Caco-2 (cell line): Measurements from ENCODE around the gene SLC25A52. TPM values are rescaled to one million over a fixed set of nuclear protein-coding genes. Genes with fewer than 3 reads are reported as not detected.

ENCODE experiments used
- BruUV-seq: library from RNA; stranded (reverse); fragments of 400-500 nt; replicated peaks from 2 replicates; lab custom pipeline; 2021; lab: Mats Ljungman, UMichigan
- CTCF ChIA-PET: fragments of 300-600 bp; sonication (Branson Sonifier 250); formaldehyde crosslinking; loops from one replicate; lab custom pipeline; 2022; ENCODE audit warnings: antibody characterized with exemption; lab: Charles Lee
- POLR2A ChIA-PET: fragments of 300-600 bp; sonication (Branson Sonifier 250); formaldehyde crosslinking; loops from one replicate; lab custom pipeline; 2022; ENCODE audit warnings: antibody characterized with exemption; lab: Charles Lee
- DNase-seq, 2 experiments: peaks; one replicate each; pipeline versions ENCODE4 v3.0.0 to v3.0.0-alpha.2; 2020 to 2022
- H3K27me3 ChIP-seq: replicated peaks from 2 replicates; pipeline ENCODE4 v1.6.0; 2011; ENCODE audit warnings: low read length; ENCODE audit not compliant: control insufficient read depth, insufficient read depth
- H3K36me3 ChIP-seq: 2 replicates; pipeline ENCODE4 v1.5.1; 2011; ENCODE audit warnings: low read length; ENCODE audit not compliant: control insufficient read depth, insufficient read depth
- H3K4me1 ChIP-seq: fragments of 250-450 bp; sonication (Bioruptor Pico); 2 replicates; pipeline ENCODE4 v1.5.1; 2020; ENCODE audit warnings: mild to moderate bottlenecking
- H3K4me3 ChIP-seq: 2 replicates; pipeline ENCODE4 v1.5.1; 2011; ENCODE audit warnings: low read depth, mild to moderate bottlenecking, control low read depth, low read length
- H3K9me3 ChIP-seq: fragments of 250-450 bp; sonication (Bioruptor Pico); 2 replicates; pipeline ENCODE4 v1.5.1; 2020; ENCODE audit warnings: mild to moderate bottlenecking, moderate library complexity
- H3K27ac Mint-ChIP-seq: one replicate; pipeline ENCODE4 v1.8.0; 2022; ENCODE audit warnings: mixed read lengths; ENCODE audit not compliant: unreplicated experiment
- H3K27me3 Mint-ChIP-seq: one replicate; pipeline ENCODE4 v1.8.0; 2022; ENCODE audit warnings: mixed read lengths; ENCODE audit not compliant: insufficient read depth, unreplicated experiment
- H3K36me3 Mint-ChIP-seq: one replicate; pipeline ENCODE4 v1.8.0; 2022; ENCODE audit warnings: mild to moderate bottlenecking, mixed read lengths; ENCODE audit not compliant: insufficient read depth, unreplicated experiment
- H3K4me1 Mint-ChIP-seq: one replicate; pipeline ENCODE4 v1.8.0; 2022; ENCODE audit warnings: low read depth, mixed read lengths; ENCODE audit not compliant: unreplicated experiment
- H3K4me3 Mint-ChIP-seq: one replicate; pipeline ENCODE4 v1.8.0; 2022; ENCODE audit warnings: mild to moderate bottlenecking, moderate library complexity, mixed read lengths; ENCODE audit not compliant: unreplicated experiment
- H3K9me3 Mint-ChIP-seq: one replicate; pipeline ENCODE4 v1.8.0; 2022; ENCODE audit warnings: mixed read lengths; ENCODE audit not compliant: unreplicated experiment
- CTCF ChIP-seq, 2 experiments: fragments of 200-600 bp in 1 of 2; IDR thresholded peaks; 1 replicate in 1 of 2; 2 replicates in 1 of 2; pipeline versions ENCODE4 v1.5.1 to v1.8.0; 2011 to 2022; ENCODE audit warnings: antibody characterized with exemption in 1 of 2, control low read depth in 1 of 2, inconsistent platforms in 1 of 2, low read depth in 1 of 2, low read length in 1 of 2, mild to moderate bottlenecking in 1 of 2, moderate library complexity in 1 of 2; ENCODE audit not compliant: insufficient read depth in 1 of 2, severe bottlenecking in 1 of 2, unreplicated experiment in 1 of 2
- intact Hi-C: fragments of 100-400 bp; cut with micrococcal nuclease; formaldehyde crosslinking; loops from one replicate; pipeline ENCODE4 v1.10.0; 2022; ENCODE audit not compliant: unreplicated experiment
- total RNA-seq: library from RNA; stranded (reverse); gene quantifications from 2 replicates; pipeline ENCODE4 v1.2.3, GENCODE V29; 2022

The SLC25A52 gene
- total RNA-seq, 1 experiment from 2014 or later = not detected

- intact Hi-C loops = loop anchor here (2.0 kb wide), 1 partner anchor 39 kb away; the partner anchor contains the start of gene B4GALT6
- POLR2A ChIA-PET = no interaction called here
These were observed 36.5 kb downstream of the SLC25A52 start for GRCh38 chr18:31723990-31724711.

GRCh38 chr18:31723639-31723989, 37.1 kb downstream of the SLC25A52 start:
- H3K4me1 ChIP-seq = no peaks in the 10 kb centered on the region
- H3K9me3 Mint-ChIP-seq = no peaks in the 10 kb centered on the region
- BruUV-seq = no TSS peak
- POLR2A ChIA-PET = no interaction called here
- TF ChIP-seq CTCF (IDR thresholded peaks at IDR 0.05; ENCODE audit: insufficient read depth in 1 of 2, low read depth in 1 of 2, low read length in 1 of 2, severe bottlenecking in 1 of 2, unreplicated experiment in 1 of 2) = no peak
- peak overlapping the region; percentile 37 for H3K4me3 ChIP-seq
- H3K36me3 ChIP-seq = no peaks in the 10 kb centered on the region
- no peaks in the 10 kb centered on the region for H3K27me3 Mint-ChIP-seq
- no peaks in the 10 kb centered on the region for H3K27me3 ChIP-seq
- CTCF ChIA-PET = interaction anchor here (0.6 kb wide), 1 partner anchor 1024 kb away, joined by 3 read pairs; no protein-coding TSS in a partner anchor
- no peaks in the 10 kb centered on the region for H3K36me3 Mint-ChIP-seq
- no peaks in the 10 kb centered on the region for H3K9me3 ChIP-seq
- H3K27ac Mint-ChIP-seq = no peak overlapping the region
- H3K4me3 Mint-ChIP-seq = peak overlapping the region; percentile 74
- no peak for DNase-seq
- H3K4me1 Mint-ChIP-seq = no peaks in the 10 kb centered on the region
- intact Hi-C loops = loop anchor here (2.0 kb wide), 1 partner anchor 39 kb away; the partner anchor contains the start of gene B4GALT6

More at GRCh38 chr18:31723990-31724711, 36.5 kb downstream of the SLC25A52 start:
- no peaks in the 10 kb centered on the region for H3K4me1 ChIP-seq
- TF ChIP-seq CTCF (IDR thresholded peaks at IDR 0.05; ENCODE audit: insufficient read depth in 1 of 2, low read depth in 1 of 2, low read length in 1 of 2, severe bottlenecking in 1 of 2, unreplicated experiment in 1 of 2) = no peak
- H3K27me3 ChIP-seq = no peaks in the 10 kb centered on the region
- BruUV-seq = no TSS peak
- no peaks in the 10 kb centered on the region for H3K9me3 ChIP-seq
- peak overlapping the region; percentile 37 for H3K4me3 ChIP-seq
- Mint-ChIP-seq H3K9me3 (no peaks in the 10 kb centered on the region), H3K4me3 (peak overlapping the region; percentile 74), H3K27me3 (no peaks in the 10 kb centered on the region), H3K4me1 (no peaks in the 10 kb centered on the region), H3K27ac (no peak overlapping the region), H3K36me3 (no peaks in the 10 kb centered on the region)
- DNase-seq = no peak
- CTCF ChIA-PET = interaction anchor here (1.2 kb wide), 1 partner anchor 168 kb away, joined by 3 read pairs; no protein-coding TSS in a partner anchor
- no peaks in the 10 kb centered on the region for H3K36me3 ChIP-seq

- Histone ChIP-seq H3K9me3 (no peaks in the 10 kb centered on the region), H3K4me1 (no peaks in the 10 kb centered on the region), H3K27me3 (no peaks in the 10 kb centered on the region), H3K4me3 (no peak overlapping the region), H3K36me3 (no peaks in the 10 kb centered on the region)
- Mint-ChIP-seq H3K4me1 (no peaks in the 10 kb centered on the region), H3K36me3 (no peaks in the 10 kb centered on the region), H3K27ac (no peak overlapping the region), H3K27me3 (no peaks in the 10 kb centered on the region), H3K9me3 (no peaks in the 10 kb centered on the region), H3K4me3 (no peak overlapping the region)
- BruUV-seq = no TSS peak
- ChIA-PET POLR2A (no interaction called here), CTCF (no interaction called here)
- intact Hi-C loops = loop anchor here (1.0 to 2.0 kb wide), 2 partner anchors 38 to 166 kb away; partner anchors contain the start of gene B4GALT6
- peak; percentile 54 to 65 for DNase-seq
- peak; percentile 45 to 49 for TF ChIP-seq CTCF (IDR thresholded peaks at IDR 0.05; ENCODE audit: insufficient read depth in 1 of 2, low read depth in 1 of 2, low read length in 1 of 2, severe bottlenecking in 1 of 2, unreplicated experiment in 1 of 2)
These were observed 38.2 kb downstream of the SLC25A52 start for GRCh38 chr18:31722369-31722957.
